Tibial nerve (tissue), 3 donors: ENCODE results near the gene TLR5.

ENCODE experiments used
- CTCF ChIP-seq, 5 experiments: fragments of 200-600 bp in 3 of 5; fragments of 450-650 bp in 2 of 5; sonication (generic) in 3 of 5; IDR thresholded peaks; one replicate each; pipeline ENCODE4 v1.5.1; 2016 to 2019; ENCODE audit warnings: antibody characterized with exemption in 5 of 5, mild to moderate bottlenecking in 3 of 5, moderate library complexity in 2 of 5
- POLR2A ChIP-seq, 2 donors: fragments of 450-650 bp; IDR thresholded peaks; one replicate each; pipeline ENCODE4 v1.6.1; 2017; ENCODE audit warnings: antibody characterized with exemption in 2 of 2, mild to moderate bottlenecking in 2 of 2, moderate library complexity in 2 of 2

GRCh38 chr1:223059526-223059925 is 83.5 kb downstream of the TLR5 start:
- no peak for TF ChIP-seq POLR2A (IDR thresholded peaks at IDR 0.05)
- TF ChIP-seq CTCF (IDR thresholded peaks at IDR 0.05), result no peak
